Activated naive CD4-positive, alpha-beta T cell treated with anti-CD3 and anti-CD28 coated beads for 36 hours (primary cell): Measurements from ENCODE around the gene ARL6IP1. TPM values are rescaled to one million over a fixed set of nuclear protein-coding genes. Genes with fewer than 3 reads are reported as not detected.

Source experiments
- total RNA-seq, 2 experiments: library from RNA; stranded (reverse); gene quantifications; one replicate each; pipeline ENCODE4 v1.2.3, GENCODE V29; 2021

The ARL6IP1 gene
- total RNA-seq, 2 experiments from 2014 or later, result 114 to 123 TPM

Other genes starting within 250 kb of the ARL6IP1 start
- 10 to 100 TPM; 54.6 to 72.9 TPM for gene NOMO2, start 239.5 kb downstream of the ARL6IP1 start, total RNA-seq
- gene RPS15A, start 11.2 kb downstream of the ARL6IP1 start, total RNA-seq, result 1,000 to 10,000 TPM; 2,432 to 2,476 TPM
- 100 to 1,000 TPM in 1 of 2 experiments, 10 to 100 TPM in 1; 96.7 to 106 TPM for gene SMG1, start 124.9 kb upstream of the ARL6IP1 start, total RNA-seq
- gene TMC7, start 182.4 kb upstream of the ARL6IP1 start, total RNA-seq, result not detected